Immature natural killer cell (primary cell): ENCODE data around the gene GRIA1. TPM values are rescaled to one million over a fixed set of nuclear protein-coding genes. Genes with fewer than 3 reads are reported as not detected.

ENCODE experiments used
- DNase-seq, 3 donors: peaks; one replicate each; pipeline ENCODE4 v3.0.0; 2022; ENCODE audit warnings: mixed read lengths in 1 of 3
- H3K27ac Mint-ChIP-seq, 6 donors: one replicate each; pipeline ENCODE4 v1.8.0; 2020; ENCODE audit warnings: mixed read lengths in 6 of 6, mild to moderate bottlenecking in 5 of 6, inconsistent platforms in 4 of 6, moderate library complexity in 3 of 6
- H3K27me3 Mint-ChIP-seq, 3 donors: one replicate each; pipeline ENCODE4 v1.8.0; 2020 to 2021; ENCODE audit warnings: low read depth in 3 of 3, mild to moderate bottlenecking in 3 of 3, mixed read lengths in 3 of 3, moderate library complexity in 3 of 3, inconsistent platforms in 1 of 3
- H3K36me3 Mint-ChIP-seq, 3 donors: one replicate each; pipeline ENCODE4 v1.8.0; 2020; ENCODE audit warnings: mixed read lengths in 3 of 3, inconsistent platforms in 2 of 3, mild to moderate bottlenecking in 2 of 3
- H3K4me1 Mint-ChIP-seq, 2 donors: one replicate each; pipeline ENCODE4 v1.8.0; 2020; ENCODE audit warnings: inconsistent platforms in 2 of 2, mild to moderate bottlenecking in 2 of 2, mixed read lengths in 2 of 2, moderate library complexity in 1 of 2
- H3K4me3 Mint-ChIP-seq, 5 donors: one replicate each; pipeline ENCODE4 v1.8.0; 2020; ENCODE audit warnings: mild to moderate bottlenecking in 5 of 5, mixed read lengths in 5 of 5, inconsistent platforms in 3 of 5, moderate library complexity in 3 of 5
- H3K9me3 Mint-ChIP-seq, 6 donors: one replicate each; pipeline ENCODE4 v1.8.0; 2020; ENCODE audit warnings: mild to moderate bottlenecking in 6 of 6, mixed read lengths in 6 of 6, inconsistent platforms in 4 of 6, moderate library complexity in 3 of 6
- polyA plus RNA-seq, 3 donors: library from polyadenylated mRNA; unstranded; fragments of 300-500 nt; fragmentation: Illumina TruSeq; gene quantifications; one replicate each; pipeline ENCODE4 v1.2.3, GENCODE V29; 2021

Gene GRIA1
- polyA plus RNA-seq, 3 donors from 2014 or later = not detected

DNA sequence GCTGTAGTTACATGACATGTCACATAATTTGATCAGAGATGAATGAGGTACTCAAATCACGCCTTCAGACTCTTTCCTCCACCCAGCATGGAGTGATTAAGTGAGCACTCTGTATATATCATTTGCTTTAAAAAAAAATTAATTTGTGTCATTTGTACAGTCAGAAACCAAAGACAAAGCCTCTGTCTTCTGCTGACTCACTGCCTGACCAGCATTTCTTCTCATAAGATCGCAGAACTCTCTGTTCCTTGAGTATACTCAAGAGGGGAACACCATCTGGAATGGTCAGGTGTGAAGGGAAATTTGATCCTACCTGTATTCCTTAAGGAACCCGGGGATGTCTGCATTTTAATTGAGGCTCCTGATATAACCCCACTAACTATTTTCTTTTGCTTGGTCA lies 293.8 kb downstream of the GRIA1 start:
- no peak for DNase-seq
- no peaks in the 10 kb centered on the region for H3K4me1 Mint-ChIP-seq
- no peak overlapping the region for H3K4me3 Mint-ChIP-seq
- no peaks in the 10 kb centered on the region for H3K36me3 Mint-ChIP-seq
- no peak overlapping the region for H3K27ac Mint-ChIP-seq
- no peaks in the 10 kb centered on the region for H3K9me3 Mint-ChIP-seq
- peaks cover 0 to 12% (median 0%) of the 10 kb centered on the region in 3 donors for H3K27me3 Mint-ChIP-seq

DNA sequence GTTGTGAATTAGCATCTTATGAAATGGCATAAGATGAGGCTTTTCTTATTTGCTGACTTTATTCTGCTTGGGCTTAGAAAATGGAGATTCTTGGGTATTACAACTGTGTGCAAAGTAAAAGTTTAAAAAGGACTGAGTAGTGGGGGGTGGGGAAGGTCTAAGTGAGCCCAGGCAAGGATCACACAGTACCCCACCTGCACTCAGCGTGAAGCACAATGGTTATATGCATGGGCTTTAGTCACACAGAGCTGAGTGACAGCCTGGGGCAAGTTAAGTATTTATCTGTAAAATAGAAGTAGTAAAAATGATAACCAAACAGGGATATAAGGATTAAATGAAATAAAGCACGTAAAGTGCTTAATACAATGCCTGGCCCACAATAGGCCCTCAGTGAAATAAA lies 300.9 kb downstream of the GRIA1 start:
- Mint-ChIP-seq H3K36me3 (no peaks in the 10 kb centered on the region), H3K4me3 (no peak overlapping the region), H3K27me3 (peaks cover 0 to 9% (median 0%) of the 10 kb centered on the region in 3 donors), H3K4me1 (no peaks in the 10 kb centered on the region), H3K9me3 (peaks cover 0 to 2% (median 0%) of the 10 kb centered on the region in 6 donors), H3K27ac (no peak overlapping the region)
- DNase-seq = no peak

DNA sequence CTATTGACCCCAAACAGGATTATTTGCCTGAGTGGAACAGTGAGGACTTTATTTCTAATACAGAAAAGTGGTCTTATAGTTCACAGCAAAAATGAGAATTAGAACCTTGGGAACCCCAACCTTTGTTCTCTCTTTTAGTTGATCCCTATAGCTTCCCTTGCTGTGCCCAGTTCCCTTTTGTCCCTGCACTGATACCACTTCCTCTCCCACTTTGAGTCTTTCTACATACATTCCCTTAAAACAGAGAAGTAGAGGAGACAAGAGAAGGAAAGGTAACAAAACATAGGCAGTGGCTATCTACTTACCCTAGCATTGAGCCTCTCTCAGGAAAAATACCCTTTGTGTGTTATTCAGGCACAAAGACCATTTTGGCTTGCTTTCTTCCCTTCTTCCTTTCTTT lies 301.8 kb downstream of the GRIA1 start:
- H3K36me3 Mint-ChIP-seq = no peaks in the 10 kb centered on the region
- no peaks in the 10 kb centered on the region for H3K4me1 Mint-ChIP-seq
- no peak for DNase-seq
- H3K4me3 Mint-ChIP-seq = no peak overlapping the region
- peaks cover 0 to 8% (median 0%) of the 10 kb centered on the region in 3 donors for H3K27me3 Mint-ChIP-seq
- no peak overlapping the region for H3K27ac Mint-ChIP-seq
- peaks cover 0 to 2% (median 0%) of the 10 kb centered on the region in 6 donors for H3K9me3 Mint-ChIP-seq

DNA sequence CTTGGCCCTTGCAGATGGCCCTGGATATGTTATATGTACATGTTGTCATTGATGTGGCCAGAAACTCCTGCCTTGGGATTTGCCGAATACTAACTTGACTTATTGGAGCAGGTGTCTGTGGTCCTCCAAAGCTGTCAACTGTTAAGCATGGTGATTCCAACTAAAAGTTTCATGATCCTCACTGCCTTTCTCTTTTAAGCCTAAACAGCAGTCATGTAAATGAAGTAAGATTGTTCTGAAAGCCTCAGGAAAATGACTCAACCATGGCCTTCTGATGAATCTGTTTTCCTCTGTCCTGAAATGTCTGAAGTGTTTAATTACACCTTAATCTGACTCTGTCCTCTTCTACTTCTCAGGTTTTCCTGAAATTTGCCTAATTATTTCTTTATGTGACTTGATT lies 303.2 kb downstream of the GRIA1 start:
- H3K36me3 Mint-ChIP-seq = no peaks in the 10 kb centered on the region
- no peaks in the 10 kb centered on the region for H3K4me1 Mint-ChIP-seq
- peaks cover 0 to 3% (median 0%) of the 10 kb centered on the region in 3 donors for H3K27me3 Mint-ChIP-seq
- DNase-seq = no peak
- no peak overlapping the region for H3K27ac Mint-ChIP-seq
- H3K9me3 Mint-ChIP-seq = peaks cover 0 to 2% (median 0%) of the 10 kb centered on the region in 6 donors
- H3K4me3 Mint-ChIP-seq = no peak overlapping the region

DNA sequence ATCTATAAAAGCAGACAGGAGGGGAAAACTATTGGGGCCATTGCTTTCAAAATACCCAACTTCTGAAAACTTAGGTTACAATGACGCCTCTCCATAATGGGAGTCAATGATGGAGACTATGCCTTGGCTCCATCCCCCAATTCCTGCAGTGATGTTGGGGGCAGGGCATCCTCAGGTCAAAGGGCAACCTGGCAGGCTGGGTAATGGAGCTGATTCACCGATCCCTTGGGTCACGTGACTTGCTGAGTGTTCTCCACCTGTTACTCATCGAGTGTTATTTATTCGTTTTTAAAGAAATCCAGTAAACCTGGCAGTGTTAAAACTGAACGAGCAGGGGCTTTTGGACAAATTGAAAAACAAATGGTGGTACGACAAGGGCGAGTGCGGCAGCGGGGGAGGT lies 303.9 kb downstream of the GRIA1 start:
- Mint-ChIP-seq H3K4me3 (no peak overlapping the region), H3K4me1 (no peaks in the 10 kb centered on the region), H3K36me3 (no peaks in the 10 kb centered on the region), H3K27me3 (no peaks in the 10 kb centered on the region), H3K27ac (no peak overlapping the region), H3K9me3 (peaks cover 0 to 2% (median 0%) of the 10 kb centered on the region in 6 donors)
- DNase-seq = no peak

DNA sequence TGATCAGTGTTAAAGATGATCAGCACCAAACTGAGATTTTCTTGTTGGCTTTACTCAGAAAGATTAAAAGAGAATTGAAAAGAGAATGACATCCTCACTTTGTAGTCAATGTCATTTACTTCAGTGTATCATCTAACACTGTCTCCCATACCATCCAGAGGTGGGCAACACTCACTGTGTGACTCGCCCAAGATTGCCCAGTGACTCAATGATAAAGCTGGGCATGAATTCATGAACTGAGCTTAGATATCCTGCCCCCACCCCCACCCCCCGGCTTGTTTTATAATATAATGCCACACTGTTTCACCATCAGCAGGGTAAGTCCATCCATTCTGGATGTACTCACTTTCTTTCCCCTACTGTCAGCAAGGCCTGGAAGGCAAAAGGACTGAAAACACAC lies 306.1 kb downstream of the GRIA1 start:
- H3K36me3 Mint-ChIP-seq = no peaks in the 10 kb centered on the region
- H3K9me3 Mint-ChIP-seq = peaks cover 0 to 2% (median 0%) of the 10 kb centered on the region in 6 donors
- no peaks in the 10 kb centered on the region for H3K27me3 Mint-ChIP-seq
- H3K4me1 Mint-ChIP-seq = no peaks in the 10 kb centered on the region
- H3K27ac Mint-ChIP-seq = no peak overlapping the region
- DNase-seq = no peak
- no peak overlapping the region for H3K4me3 Mint-ChIP-seq

DNA sequence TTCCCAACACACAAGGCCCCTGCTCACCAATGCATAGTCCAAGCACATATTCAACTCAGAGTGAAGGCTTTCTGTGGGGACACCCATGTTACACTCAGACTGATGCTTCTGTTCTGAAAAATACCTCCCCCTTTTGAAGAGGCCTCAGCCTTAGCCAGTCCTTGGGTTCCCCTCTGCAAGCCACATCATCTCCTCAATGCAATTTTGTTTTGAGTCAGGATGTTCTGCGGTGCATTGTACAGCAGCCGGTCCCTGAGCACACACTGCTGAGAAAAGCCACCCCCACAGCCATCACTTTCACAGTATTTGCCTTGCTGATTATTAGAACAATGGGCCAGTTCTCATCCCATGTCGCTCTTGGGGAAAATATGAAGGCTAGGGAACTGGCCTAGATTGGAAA lies 307.0 kb downstream of the GRIA1 start:
- no peak overlapping the region for H3K4me3 Mint-ChIP-seq
- peaks cover 0 to 8% (median 0%) of the 10 kb centered on the region in 6 donors for H3K9me3 Mint-ChIP-seq
- H3K27ac Mint-ChIP-seq = no peak overlapping the region
- no peaks in the 10 kb centered on the region for H3K36me3 Mint-ChIP-seq
- H3K4me1 Mint-ChIP-seq = no peaks in the 10 kb centered on the region
- H3K27me3 Mint-ChIP-seq = peaks cover 0 to under 1% (median 0%) of the 10 kb centered on the region in 3 donors
- DNase-seq = no peak

DNA sequence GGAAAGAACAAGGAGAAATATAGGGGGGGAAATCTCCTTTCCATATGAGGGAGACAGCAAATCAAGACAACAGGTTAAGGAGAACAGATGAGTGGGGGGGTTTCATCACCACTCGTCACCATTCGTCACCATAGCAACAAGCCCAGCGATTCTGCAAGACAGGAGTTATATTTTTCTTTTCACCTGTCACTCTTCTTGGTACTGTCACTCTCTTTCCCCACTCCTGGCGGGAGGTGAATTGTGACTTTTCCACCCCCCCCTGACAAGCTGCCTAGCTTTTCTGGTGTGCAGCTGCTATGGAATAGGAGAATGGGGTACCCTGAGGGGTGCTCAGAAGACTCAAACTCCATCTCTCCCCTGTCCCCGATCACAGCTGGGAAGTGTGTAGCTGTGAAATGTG lies 308.4 kb downstream of the GRIA1 start:
- no peak for DNase-seq
- H3K27me3 Mint-ChIP-seq = peaks cover 0 to 2% (median 0%) of the 10 kb centered on the region in 3 donors
- no peak overlapping the region for H3K4me3 Mint-ChIP-seq
- no peaks in the 10 kb centered on the region for H3K4me1 Mint-ChIP-seq
- no peak overlapping the region for H3K27ac Mint-ChIP-seq
- peaks cover 0 to 9% (median 0%) of the 10 kb centered on the region in 6 donors for H3K9me3 Mint-ChIP-seq
- H3K36me3 Mint-ChIP-seq = no peaks in the 10 kb centered on the region

DNA sequence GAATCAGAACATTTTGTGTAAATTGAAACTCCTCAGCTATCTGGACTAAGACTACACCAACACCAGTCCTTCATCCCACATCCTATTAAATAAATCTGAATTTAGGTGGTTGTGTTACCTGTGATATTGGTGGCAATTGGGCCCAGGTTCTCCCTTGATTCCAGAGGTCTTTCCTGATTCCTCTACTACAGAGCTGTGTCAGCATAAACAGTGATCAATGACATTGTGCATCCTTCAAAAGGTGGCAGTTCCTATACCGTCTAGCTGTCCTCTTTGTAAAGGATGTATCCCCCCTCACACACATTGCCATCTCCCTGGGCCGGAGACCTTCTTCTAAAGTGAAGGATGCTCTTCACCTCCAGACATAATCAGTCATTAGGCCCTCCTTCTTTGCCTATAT lies 309.0 kb downstream of the GRIA1 start:
- DNase-seq = no peak
- Mint-ChIP-seq H3K36me3 (no peaks in the 10 kb centered on the region), H3K4me3 (no peak overlapping the region), H3K9me3 (peaks cover 0 to 7% (median 0%) of the 10 kb centered on the region in 6 donors), H3K27ac (no peak overlapping the region), H3K4me1 (no peaks in the 10 kb centered on the region), H3K27me3 (peaks cover 0 to 2% (median 2%) of the 10 kb centered on the region in 3 donors)

DNA sequence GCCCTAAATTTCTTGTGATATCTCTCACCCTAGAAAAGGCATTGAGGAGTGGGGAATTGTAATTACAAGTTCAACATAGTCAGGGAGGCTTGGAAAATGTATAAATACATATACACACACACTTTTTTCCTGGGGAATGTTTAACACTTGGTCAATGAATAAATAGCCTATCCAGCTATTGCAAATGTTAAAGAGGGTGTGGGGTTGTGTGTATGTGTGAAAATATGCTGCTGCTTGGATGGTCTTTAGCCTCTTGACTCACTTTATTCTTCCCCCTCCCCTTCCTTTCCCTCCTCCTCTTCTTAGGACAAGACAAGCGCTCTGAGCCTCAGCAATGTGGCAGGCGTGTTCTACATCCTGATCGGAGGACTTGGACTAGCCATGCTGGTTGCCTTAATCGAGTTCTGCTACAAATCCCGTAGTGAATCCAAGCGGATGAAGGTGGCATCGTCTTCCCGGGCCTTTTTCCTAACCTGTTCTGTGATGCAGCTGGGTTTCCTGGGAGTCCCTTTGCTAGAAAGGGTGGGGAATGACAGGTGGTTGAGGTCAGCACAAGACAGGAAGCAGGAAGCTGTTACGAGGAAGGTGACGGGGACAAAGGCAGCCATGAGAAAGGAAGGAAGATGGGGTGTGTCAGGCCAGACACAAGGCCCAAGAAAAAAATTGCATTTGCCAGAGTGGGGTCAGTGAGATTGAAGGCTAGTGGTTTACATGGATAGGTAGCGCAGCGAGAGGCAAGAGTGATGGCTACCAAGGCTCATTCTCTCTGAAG lies 311.8 kb downstream of the GRIA1 start:
- H3K4me3 Mint-ChIP-seq = no peak overlapping the region
- H3K9me3 Mint-ChIP-seq = peaks cover 0 to 7% (median 0%) of the 10 kb centered on the region in 6 donors
- no peak overlapping the region for H3K27ac Mint-ChIP-seq
- H3K27me3 Mint-ChIP-seq = peaks cover 0 to 2% (median 2%) of the 10 kb centered on the region in 3 donors
- H3K4me1 Mint-ChIP-seq = no peaks in the 10 kb centered on the region
- no peaks in the 10 kb centered on the region for H3K36me3 Mint-ChIP-seq
- no peak for DNase-seq

DNA sequence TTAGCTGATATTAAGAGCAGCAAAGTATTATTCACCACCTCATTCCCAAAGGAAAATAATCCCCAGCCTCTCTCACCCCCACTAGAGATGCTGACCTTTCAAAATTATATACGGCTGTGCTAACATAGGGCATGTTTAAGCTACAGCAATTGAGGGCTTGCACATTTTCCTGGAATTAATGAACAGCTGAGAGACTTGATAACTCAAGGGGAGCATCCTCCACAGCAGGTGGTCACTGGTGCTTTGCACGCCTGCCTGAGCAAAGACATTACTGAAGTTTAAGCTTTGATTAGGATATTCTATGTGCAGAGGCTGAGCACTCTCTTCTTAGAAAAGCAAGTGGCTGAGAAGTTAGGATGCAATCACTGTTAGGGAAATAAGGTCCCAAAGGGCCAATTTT lies 317.3 kb downstream of the GRIA1 start:
- Mint-ChIP-seq H3K27ac (no peak overlapping the region), H3K36me3 (no peaks in the 10 kb centered on the region), H3K9me3 (no peaks in the 10 kb centered on the region), H3K27me3 (peaks cover 0 to 6% (median 2%) of the 10 kb centered on the region in 3 donors), H3K4me1 (no peaks in the 10 kb centered on the region), H3K4me3 (no peak overlapping the region)
- DNase-seq = no peak

DNA sequence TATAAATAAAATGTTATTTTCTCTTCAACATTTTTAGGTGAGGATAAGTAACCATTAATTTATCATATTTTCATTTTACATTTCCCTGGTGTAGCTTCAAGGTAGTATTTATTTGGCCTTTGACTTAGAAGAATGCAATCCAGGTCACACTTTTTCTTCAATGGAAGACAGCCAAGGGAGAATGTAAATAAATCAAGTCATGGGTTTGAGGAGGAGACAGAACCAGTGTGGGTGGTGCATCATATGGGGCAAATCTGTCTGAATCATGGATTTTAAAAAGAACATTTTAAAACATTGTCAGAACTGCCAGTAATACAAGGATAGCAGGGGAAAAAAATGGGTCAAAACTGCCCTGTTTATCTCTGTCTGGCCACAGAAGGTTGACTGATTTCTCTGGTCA lies 318.7 kb downstream of the GRIA1 start:
- Mint-ChIP-seq H3K4me3 (no peak overlapping the region), H3K27me3 (peaks cover 0 to 9% (median 0%) of the 10 kb centered on the region in 3 donors), H3K4me1 (no peaks in the 10 kb centered on the region), H3K27ac (no peak overlapping the region), H3K36me3 (no peaks in the 10 kb centered on the region), H3K9me3 (no peaks in the 10 kb centered on the region)
- DNase-seq = no peak

DNA sequence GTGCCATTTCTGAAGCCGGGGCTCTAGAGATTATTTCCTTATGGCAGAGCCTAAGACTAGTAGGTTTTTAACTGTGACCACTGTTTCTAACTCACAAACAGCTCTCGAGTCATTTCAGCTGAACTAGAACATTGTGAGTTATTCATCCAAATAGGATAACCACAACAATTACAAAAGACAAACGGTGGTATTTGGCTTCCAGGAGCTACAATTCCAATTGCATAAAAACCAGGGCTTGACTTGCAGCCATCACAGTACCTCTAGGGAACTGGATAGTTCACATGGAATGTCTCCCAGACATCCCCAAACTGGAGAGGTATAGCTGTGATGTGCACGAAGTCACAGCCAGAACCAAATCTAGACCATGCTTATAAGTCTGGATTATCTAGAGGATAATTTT lies 323.4 kb downstream of the GRIA1 start:
- H3K27ac Mint-ChIP-seq = no peak overlapping the region
- no peaks in the 10 kb centered on the region for H3K36me3 Mint-ChIP-seq
- no peaks in the 10 kb centered on the region for H3K9me3 Mint-ChIP-seq
- H3K4me1 Mint-ChIP-seq = no peaks in the 10 kb centered on the region
- DNase-seq = no peak
- H3K4me3 Mint-ChIP-seq = no peak overlapping the region
- H3K27me3 Mint-ChIP-seq = peaks cover 2 to 10% (median 2%) of the 10 kb centered on the region in 3 donors

DNA sequence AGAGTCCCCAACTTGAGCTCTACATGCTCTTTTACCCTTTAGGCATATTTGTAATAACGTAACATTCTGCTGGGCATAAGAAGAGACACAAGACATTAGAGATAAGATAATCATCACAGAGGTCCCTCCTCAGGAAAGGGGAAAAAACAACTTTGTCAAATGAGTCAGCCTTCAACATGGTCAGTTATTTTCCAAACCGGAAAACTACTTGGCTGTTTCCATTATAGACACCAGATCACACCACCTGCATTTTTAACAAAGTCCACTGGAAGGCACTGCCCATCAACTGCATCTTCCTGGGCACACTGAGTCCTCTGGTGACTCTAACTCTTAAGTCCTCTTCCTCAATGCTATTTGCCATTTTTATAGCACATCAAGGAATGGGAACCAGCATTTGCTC lies 326.4 kb downstream of the GRIA1 start:
- peaks cover 2 to 6% (median 3%) of the 10 kb centered on the region in 3 donors for H3K27me3 Mint-ChIP-seq
- H3K4me1 Mint-ChIP-seq = no peaks in the 10 kb centered on the region
- no peak overlapping the region for H3K27ac Mint-ChIP-seq
- H3K9me3 Mint-ChIP-seq = peaks cover 0 to 4% (median 0%) of the 10 kb centered on the region in 6 donors
- no peaks in the 10 kb centered on the region for H3K36me3 Mint-ChIP-seq
- no peak overlapping the region for H3K4me3 Mint-ChIP-seq
- no peak for DNase-seq

DNA sequence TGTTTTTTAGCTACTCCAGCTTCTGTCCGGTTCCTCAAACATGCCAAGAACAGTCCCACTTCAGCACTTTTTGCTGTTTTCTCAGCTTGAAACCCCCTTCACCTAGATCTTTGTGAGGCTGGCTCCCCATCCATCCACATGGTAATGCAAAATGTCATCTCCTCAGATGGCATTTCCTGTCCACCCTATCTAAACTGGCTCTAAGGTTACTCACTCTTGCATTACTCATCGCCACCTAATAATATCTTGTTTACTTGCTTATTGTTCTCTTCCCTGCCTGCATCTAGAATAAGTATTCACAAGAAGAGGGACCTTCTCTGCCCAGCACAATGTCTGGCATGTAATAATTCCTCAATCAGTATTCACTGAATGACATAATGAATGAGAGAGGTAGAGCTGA lies 328.2 kb downstream of the GRIA1 start:
- Mint-ChIP-seq H3K4me1 (no peaks in the 10 kb centered on the region), H3K9me3 (peaks cover 0 to 4% (median 0%) of the 10 kb centered on the region in 6 donors), H3K36me3 (no peaks in the 10 kb centered on the region), H3K27ac (no peak overlapping the region), H3K27me3 (peaks cover 2 to 3% (median 3%) of the 10 kb centered on the region in 3 donors), H3K4me3 (no peak overlapping the region)
- no peak for DNase-seq
